Measurements from ENCODE around the gene ZNF638.
A peak's percentile ranks its signal among the peaks of the same experiment; 100 is the strongest.

DNA sequence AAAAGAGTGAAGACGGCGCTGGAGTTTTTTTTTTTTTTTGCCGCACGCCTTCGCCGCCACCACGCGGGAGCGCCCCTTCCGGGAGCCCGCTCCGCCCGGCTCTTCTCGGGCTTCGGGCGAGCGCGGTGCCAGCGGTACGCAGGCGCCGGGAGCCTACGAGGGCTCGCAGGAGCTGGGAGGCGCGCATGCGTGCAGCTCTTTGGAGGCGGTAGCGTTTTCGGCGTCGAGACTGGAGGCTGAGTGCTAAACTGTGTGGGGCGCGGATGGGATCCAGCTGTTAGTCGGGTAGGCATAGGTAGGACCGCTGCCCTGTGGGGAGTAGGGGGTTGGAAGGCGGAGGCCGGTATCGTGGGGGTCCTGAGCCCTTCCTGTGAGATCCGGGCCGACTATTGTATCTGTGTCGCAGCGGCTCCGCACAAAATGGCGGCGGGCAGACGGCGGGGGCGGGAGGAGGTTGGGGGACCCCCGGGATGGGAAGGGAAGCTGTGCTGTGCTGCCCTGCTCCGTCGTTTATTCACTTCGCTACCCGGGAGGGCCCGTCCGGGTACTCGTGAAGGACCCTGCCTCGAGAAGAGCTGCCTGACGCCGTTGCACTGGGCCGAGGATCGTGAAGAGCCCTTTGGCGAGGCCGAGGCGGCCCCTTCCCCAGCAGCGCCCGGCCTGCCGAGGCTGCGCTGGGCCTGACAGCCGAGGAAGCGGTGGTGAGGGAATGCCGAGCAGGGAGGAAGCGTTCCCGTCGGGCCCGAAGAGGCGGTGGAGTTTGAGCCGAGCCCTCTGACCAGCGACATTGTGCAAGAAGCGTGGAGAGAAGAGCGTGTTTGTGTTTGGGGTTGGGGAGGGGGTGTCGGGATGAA lies at the start of gene ZNF638:
- TF ChIP-seq, protein P1, sequence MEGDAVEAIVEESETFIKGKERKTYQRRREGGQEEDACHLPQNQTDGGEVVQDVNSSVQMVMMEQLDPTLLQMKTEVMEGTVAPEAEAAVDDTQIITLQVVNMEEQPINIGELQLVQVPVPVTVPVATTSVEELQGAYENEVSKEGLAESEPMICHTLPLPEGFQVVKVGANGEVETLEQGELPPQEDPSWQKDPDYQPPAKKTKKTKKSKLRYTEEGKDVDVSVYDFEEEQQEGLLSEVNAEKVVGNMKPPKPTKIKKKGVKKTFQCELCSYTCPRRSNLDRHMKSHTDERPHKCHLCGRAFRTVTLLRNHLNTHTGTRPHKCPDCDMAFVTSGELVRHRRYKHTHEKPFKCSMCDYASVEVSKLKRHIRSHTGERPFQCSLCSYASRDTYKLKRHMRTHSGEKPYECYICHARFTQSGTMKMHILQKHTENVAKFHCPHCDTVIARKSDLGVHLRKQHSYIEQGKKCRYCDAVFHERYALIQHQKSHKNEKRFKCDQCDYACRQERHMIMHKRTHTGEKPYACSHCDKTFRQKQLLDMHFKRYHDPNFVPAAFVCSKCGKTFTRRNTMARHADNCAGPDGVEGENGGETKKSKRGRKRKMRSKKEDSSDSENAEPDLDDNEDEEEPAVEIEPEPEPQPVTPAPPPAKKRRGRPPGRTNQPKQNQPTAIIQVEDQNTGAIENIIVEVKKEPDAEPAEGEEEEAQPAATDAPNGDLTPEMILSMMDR (IDR thresholded peaks at IDR 0.05; ENCODE audit: control extremely low read depth in 1 of 3, insufficient read depth in 1 of 3, low read depth in 1 of 3, low read length in 3 of 3), result peak; percentile 30 to 71 (median 62)
- TF ChIP-seq POLR2AphosphoS5 (IDR thresholded peaks at IDR 0.05; ENCODE audit: low read depth, low read length), result peak; percentile 70
- TF ChIP-seq JUN (IDR thresholded peaks at IDR 0.05; ENCODE audit: low read depth, low read length), result no peak
- TF ChIP-seq KDM1A (IDR thresholded peaks at IDR 0.05; ENCODE audit: borderline replicate concordance, low read length), result no peak
- TF ChIP-seq BCL11A (IDR thresholded peaks at IDR 0.05; ENCODE audit: low read depth in 2 of 2, low read length in 2 of 2), result no peak
- no peak for TF ChIP-seq NANOG (IDR thresholded peaks at IDR 0.05; ENCODE audit: insufficient read depth, low read depth, low read length, poor library complexity, severe bottlenecking)
- TF ChIP-seq, protein P2, sequence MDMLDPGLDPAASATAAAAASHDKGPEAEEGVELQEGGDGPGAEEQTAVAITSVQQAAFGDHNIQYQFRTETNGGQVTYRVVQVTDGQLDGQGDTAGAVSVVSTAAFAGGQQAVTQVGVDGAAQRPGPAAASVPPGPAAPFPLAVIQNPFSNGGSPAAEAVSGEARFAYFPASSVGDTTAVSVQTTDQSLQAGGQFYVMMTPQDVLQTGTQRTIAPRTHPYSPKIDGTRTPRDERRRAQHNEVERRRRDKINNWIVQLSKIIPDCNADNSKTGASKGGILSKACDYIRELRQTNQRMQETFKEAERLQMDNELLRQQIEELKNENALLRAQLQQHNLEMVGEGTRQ (IDR thresholded peaks at IDR 0.05; ENCODE audit: low read length), result no peak
- no peak for TF ChIP-seq CBX5 (IDR thresholded peaks at IDR 0.05; ENCODE audit: low read depth, low read length)
- TF ChIP-seq POLR2A (IDR thresholded peaks at IDR 0.05; ENCODE audit: control extremely low read depth in 1 of 2, low read depth in 2 of 2, low read length in 2 of 2), result peak; percentile 77 to 95; a peak in 2 of 3 replicates
- peak; percentile 20 to 45; a peak in 2 of 4 replicates for TF ChIP-seq RAD21 (IDR thresholded peaks at IDR 0.05 in 1 of 2, conservative IDR thresholded peaks at IDR 0.05 in 1 of 2; ENCODE audit: low read depth in 2 of 2, low read length in 2 of 2)
- no peak for TF ChIP-seq RFX5 (IDR thresholded peaks at IDR 0.05; ENCODE audit: borderline replicate concordance, low read depth, low read length)
- no peak for TF ChIP-seq TCF12 (IDR thresholded peaks at IDR 0.05; ENCODE audit: low read depth, low read length)
- TF ChIP-seq JUND (IDR thresholded peaks at IDR 0.05; ENCODE audit: low read length), result no peak

All from H1 (cell line).